Tibial artery (tissue), 4 donors: ENCODE data around the gene WNT8A.
"Not testable (repeated sequence)": the region's sequence is repeated elsewhere in the genome, so short reads cannot be mapped to it uniquely, and the experiment has no call there.

ENCODE experiments used
- DNase-seq, 2 donors: peaks; one replicate each; pipeline ENCODE4 v3.0.0-alpha.2; 2019
- H3K27ac ChIP-seq, 2 donors: fragments of 200-600 bp; sonication (generic) in 1 of 2; 1 replicate in 1 of 2; 2 replicates in 1 of 2; pipeline ENCODE4 v1.5.1; 2018 to 2019; ENCODE audit warnings: mild to moderate bottlenecking in 1 of 2
- H3K27me3 ChIP-seq, 2 donors: fragments of 200-600 bp; sonication (generic) in 1 of 2; one replicate each; pipeline versions ENCODE4 v1.5.1 to v1.6.0; 2016 to 2019
- H3K36me3 ChIP-seq, 3 donors: fragments of 200-600 bp; sonication (generic) in 2 of 3; one replicate each; pipeline ENCODE4 v1.5.1; 2016 to 2019; ENCODE audit warnings: mild to moderate bottlenecking in 2 of 3
- H3K4me1 ChIP-seq, 4 donors: fragments of 200-600 bp; sonication (generic) in 2 of 4; 1 replicate in 3 of 4; 2 replicates in 1 of 4; pipeline ENCODE4 v1.5.1; 2016 to 2019
- H3K4me3 ChIP-seq, 2 donors: fragments of 200-600 bp; sonication (generic) in 1 of 2; 1 replicate in 1 of 2; 2 replicates in 1 of 2; pipeline ENCODE4 v1.5.1; 2018 to 2019; ENCODE audit warnings: mild to moderate bottlenecking in 2 of 2
- H3K9me3 ChIP-seq, 3 donors: fragments of 200-600 bp; sonication (generic) in 1 of 3; one replicate each; pipeline ENCODE4 v1.5.1; 2016 to 2019
- intact Hi-C: fragments of 100-400 bp; cut with DNase I; formaldehyde crosslinking; loops from one replicate; pipeline ENCODE4 v1.15.0; 2023; ENCODE audit warnings: low total_unique reads
- TF ChIP-seq, protein P1 (sequence below), 2 experiments: fragments of 200-600 bp in 1 of 2; fragments of 450-650 bp in 1 of 2; IDR thresholded peaks; one replicate each; pipeline ENCODE4 v1.5.1; 2017 to 2019; ENCODE audit warnings: antibody characterized with exemption in 2 of 2, mild to moderate bottlenecking in 1 of 2, moderate library complexity in 1 of 2

The WNT8A gene, protein sequence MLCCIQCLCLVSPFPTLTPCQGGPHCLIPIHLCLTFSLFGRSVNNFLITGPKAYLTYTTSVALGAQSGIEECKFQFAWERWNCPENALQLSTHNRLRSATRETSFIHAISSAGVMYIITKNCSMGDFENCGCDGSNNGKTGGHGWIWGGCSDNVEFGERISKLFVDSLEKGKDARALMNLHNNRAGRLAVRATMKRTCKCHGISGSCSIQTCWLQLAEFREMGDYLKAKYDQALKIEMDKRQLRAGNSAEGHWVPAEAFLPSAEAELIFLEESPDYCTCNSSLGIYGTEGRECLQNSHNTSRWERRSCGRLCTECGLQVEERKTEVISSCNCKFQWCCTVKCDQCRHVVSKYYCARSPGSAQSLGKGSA

DNA sequence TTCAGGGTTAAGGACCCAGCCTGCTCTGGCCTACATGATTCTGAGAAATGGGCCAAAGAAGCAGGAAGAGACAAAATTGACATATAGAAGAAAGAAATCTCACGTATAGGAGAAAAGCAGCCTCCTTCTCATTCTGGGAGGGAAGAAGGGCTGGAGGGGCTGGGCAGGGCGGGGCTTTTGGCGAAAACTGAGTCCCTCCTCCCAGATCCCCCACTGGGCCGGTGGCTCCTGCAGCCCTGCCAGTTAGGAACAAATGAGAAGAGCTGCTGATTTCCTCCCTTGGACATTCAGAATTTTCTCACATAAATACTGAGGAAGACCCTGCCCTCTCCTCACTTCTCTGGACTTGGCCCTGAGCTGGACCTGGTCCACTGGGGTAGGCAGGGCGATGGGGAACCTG, at the start of gene WNT8A:
TSS of gene WNT8A (plus strand) at position 332 of the 400 bp plus-strand sequence. CDS start 95 bp downstream, outside the sequence.
- TF ChIP-seq, protein P1, sequence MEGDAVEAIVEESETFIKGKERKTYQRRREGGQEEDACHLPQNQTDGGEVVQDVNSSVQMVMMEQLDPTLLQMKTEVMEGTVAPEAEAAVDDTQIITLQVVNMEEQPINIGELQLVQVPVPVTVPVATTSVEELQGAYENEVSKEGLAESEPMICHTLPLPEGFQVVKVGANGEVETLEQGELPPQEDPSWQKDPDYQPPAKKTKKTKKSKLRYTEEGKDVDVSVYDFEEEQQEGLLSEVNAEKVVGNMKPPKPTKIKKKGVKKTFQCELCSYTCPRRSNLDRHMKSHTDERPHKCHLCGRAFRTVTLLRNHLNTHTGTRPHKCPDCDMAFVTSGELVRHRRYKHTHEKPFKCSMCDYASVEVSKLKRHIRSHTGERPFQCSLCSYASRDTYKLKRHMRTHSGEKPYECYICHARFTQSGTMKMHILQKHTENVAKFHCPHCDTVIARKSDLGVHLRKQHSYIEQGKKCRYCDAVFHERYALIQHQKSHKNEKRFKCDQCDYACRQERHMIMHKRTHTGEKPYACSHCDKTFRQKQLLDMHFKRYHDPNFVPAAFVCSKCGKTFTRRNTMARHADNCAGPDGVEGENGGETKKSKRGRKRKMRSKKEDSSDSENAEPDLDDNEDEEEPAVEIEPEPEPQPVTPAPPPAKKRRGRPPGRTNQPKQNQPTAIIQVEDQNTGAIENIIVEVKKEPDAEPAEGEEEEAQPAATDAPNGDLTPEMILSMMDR (IDR thresholded peaks at IDR 0.05), result no peak
- H3K27me3 ChIP-seq, result peaks cover 0 to 2% of the 10 kb centered on the region in 2 donors
- intact Hi-C loops, result no loop called here
- H3K27ac ChIP-seq, result no peak within 1 kb of the TSS
- no peak for DNase-seq
- H3K36me3 ChIP-seq, result no peaks in the 10 kb centered on the region
- no peaks in the 10 kb centered on the region for H3K4me1 ChIP-seq
- H3K4me3 ChIP-seq, result no peak within 1 kb of the TSS
- H3K9me3 ChIP-seq, result no peaks in the 10 kb centered on the region

DNA sequence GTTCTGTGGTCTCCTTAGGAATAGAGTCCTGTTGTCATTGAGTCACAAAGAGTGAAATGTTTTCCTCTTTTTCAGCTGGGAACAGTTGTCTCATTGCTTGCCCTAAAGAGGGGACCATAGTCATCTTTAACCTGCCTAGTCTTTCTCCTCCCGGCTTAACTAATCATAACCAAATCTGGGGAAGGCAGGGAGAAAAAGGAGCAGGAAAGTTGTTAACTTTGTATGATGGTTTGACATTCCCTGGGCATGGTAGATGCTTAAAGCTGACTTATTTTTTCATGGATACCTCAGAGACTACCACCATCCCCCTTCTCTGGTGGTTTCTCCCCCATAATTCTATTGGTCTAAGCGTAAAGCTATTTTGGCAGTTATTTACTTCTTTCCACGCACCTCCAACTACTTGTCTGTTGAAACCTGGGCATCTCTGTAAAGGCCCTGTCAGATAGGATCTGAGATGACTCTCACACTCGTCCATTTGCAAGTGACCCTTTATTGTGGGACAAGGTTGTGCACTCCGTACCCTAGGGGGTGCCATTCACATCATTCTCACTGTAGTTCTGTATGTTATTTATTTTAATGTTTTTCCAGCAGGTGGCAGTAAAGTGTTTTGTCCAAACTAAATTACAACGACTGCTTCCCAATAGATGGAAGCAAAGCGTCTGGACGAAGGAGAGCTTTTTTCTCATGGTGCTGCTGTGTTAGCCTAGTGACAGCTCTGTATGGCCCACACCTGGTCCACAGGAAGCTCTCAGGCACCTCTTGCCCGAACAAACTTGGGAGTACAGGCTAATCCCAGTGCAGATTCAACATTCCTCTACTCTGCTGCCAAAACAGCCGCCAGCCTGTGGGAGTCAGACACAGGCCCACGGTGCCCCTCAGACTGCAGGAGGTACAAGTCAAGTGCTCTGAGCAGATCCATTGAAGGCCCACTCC, 48.0 kb upstream of the WNT8A start:
- no peaks in the 10 kb centered on the region for H3K36me3 ChIP-seq
- intact Hi-C loops, result loop anchor here (10.0 kb wide), 2 partner anchors 281 to 411 kb away; partner anchors contain the start of gene HNRNPA0
- TF ChIP-seq, protein P1 (IDR thresholded peaks at IDR 0.05), result peak; percentile 73 to 82
- DNase-seq, result peak; percentile 54 to 73
- H3K9me3 ChIP-seq, result no peaks in the 10 kb centered on the region
- no peaks in the 10 kb centered on the region for H3K27me3 ChIP-seq
- H3K4me3 ChIP-seq, result no peak overlapping the region
- peaks cover 0 to 34% (median 15%) of the 10 kb centered on the region in 4 donors for H3K4me1 ChIP-seq
- H3K27ac ChIP-seq, result peak overlapping the region; percentile 55 to 60

DNA sequence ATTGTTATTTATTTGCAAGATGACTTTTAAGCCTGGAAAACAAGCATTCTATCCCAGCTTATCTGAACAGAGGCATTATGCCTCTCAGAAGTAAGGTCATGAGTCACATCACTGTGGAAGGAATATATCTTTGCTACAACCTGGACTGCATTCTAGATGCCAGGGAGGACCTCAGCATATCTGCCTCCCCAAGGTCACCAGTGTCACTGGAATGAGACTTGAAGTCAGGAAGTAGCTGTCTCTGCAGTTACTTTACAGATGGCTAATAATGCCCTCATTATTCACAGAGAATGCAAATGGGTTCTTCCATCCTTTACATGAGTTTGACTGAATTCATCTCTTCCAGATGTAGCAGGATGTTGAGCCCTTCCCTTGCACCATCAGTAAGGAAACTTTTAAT, 46.6 kb upstream of the WNT8A start:
- Histone ChIP-seq H3K4me3 (no peak overlapping the region), H3K9me3 (no peaks in the 10 kb centered on the region), H3K27ac (no peak overlapping the region), H3K27me3 (no peaks in the 10 kb centered on the region), H3K36me3 (no peaks in the 10 kb centered on the region), H3K4me1 (peaks cover 0 to 24% (median 8%) of the 10 kb centered on the region in 4 donors)
- no peak for DNase-seq
- TF ChIP-seq, protein P1 (IDR thresholded peaks at IDR 0.05), result no peak
- intact Hi-C loops, result loop anchor here (10.0 kb wide), 2 partner anchors 282 to 412 kb away; partner anchors contain the start of gene HNRNPA0

DNA sequence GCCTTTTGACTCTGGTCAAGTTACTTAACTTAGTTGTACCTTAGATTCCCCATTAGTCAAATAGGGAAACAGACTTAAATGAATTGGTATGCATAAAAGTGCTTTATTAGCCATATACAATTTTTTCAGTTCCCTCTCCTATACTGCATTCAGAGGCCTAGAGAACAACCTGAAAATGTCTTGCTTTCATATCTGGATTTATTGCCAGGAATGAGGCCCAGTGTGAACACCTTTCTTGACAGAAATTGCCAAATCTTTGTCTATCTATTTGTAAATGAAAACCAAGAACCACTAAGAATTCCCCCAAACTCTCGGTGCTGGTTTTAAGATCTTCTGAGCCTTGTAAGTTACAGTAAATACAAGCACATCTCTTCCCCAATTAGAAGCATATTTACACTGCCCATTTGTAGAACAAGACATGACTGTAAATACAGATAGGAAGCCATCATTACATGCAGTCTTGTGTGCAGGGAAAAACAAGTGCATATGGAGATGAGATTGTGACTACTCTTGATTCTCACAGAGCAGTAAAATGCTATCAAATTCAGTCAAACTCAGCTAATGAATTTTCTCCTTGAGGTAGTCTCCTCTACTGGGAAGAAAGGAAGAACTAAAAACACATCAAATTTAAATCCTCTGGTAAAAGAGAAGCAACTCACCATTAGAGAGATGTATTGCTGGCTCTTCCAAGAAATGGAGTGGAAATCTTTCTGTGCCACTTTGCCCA, 45.8 kb upstream of the WNT8A start:
- no peak for DNase-seq
- Histone ChIP-seq H3K4me3 (no peak overlapping the region), H3K27ac (peak overlapping the region in 1 of 2 donors; percentile 10), H3K4me1 (peaks cover 0 to 24% (median 8%) of the 10 kb centered on the region in 4 donors), H3K36me3 (no peaks in the 10 kb centered on the region), H3K9me3 (no peaks in the 10 kb centered on the region), H3K27me3 (no peaks in the 10 kb centered on the region)
- TF ChIP-seq, protein P1 (IDR thresholded peaks at IDR 0.05), result no peak
- intact Hi-C loops, result loop anchor here (10.0 kb wide), 2 partner anchors 283 to 413 kb away; partner anchors contain the start of gene HNRNPA0

DNA sequence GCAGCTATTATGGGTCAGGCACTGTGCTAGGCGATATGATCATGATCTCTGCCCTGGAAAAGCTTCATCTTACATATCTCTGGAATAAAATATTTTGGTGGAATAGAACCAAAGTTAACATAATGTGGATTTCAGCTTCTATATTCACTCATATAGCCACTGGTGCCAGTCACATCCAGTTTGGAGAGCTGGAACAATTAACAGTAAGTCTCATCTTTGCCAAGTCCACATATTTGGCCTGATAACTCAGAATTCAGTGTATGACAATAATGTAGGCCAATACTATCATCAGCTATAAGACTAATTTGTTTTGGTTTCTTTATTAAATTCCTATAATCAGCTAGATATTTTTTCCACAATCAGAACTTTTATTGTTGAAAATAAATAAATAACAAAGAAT, 45.0 kb upstream of the WNT8A start:
- Histone ChIP-seq H3K4me1 (peaks cover 0 to 20% (median 6%) of the 10 kb centered on the region in 4 donors), H3K36me3 (no peaks in the 10 kb centered on the region), H3K27me3 (no peaks in the 10 kb centered on the region), H3K27ac (peak overlapping the region in 1 of 2 donors; percentile 10), H3K4me3 (no peak overlapping the region), H3K9me3 (no peaks in the 10 kb centered on the region)
- intact Hi-C loops, result loop anchor here (10.0 kb wide), 2 partner anchors 284 to 414 kb away; partner anchors contain the start of gene HNRNPA0
- TF ChIP-seq, protein P1 (IDR thresholded peaks at IDR 0.05), result no peak
- DNase-seq, result no peak

DNA sequence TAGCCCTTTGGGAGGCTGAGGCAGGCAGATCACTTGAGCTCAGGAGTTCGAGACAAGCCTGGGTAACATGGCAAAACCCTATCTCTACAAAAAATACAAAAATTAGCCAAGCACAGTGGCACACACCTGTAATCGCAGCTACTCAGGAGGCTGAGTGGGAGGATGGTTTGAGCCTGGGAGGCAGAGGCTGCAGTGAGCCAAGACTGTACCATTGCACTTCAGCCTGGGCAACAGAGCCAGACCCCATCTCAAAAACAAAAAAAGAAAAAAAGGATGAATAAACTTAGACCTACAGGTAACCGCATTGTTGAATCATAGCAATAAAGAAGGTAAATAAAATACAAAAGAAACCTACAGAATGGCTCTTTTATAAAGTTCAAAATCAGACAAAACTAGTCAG, 38.5 kb upstream of the WNT8A start:
- H3K4me1 ChIP-seq, H3K36me3 ChIP-seq, H3K27ac ChIP-seq, intact Hi-C loops, H3K27me3 ChIP-seq, H3K9me3 ChIP-seq, DNase-seq, H3K4me3 ChIP-seq: not testable (repeated sequence)
